Thymus (tissue), 11 donors: ENCODE results near the gene PCK2. TPM values are rescaled to one million over a fixed set of nuclear protein-coding genes. Genes with fewer than 3 reads are reported as not detected.

Source experiments
- DNase-seq, 9 donors: peaks; one replicate each; pipeline ENCODE4 v3.0.0-alpha.2; 2013; ENCODE audit warnings: low spot score in 9 of 9, low read depth in 6 of 9, missing footprints in 1 of 9
- H3K27ac ChIP-seq, 2 donors: one replicate each; pipeline ENCODE4 v1.5.1; 2013; ENCODE audit warnings: control low read depth in 1 of 2, low read depth in 1 of 2, low read length in 1 of 2, mild to moderate bottlenecking in 1 of 2, moderate library complexity in 1 of 2
- H3K27me3 ChIP-seq, 2 donors: one replicate each; pipeline ENCODE4 v1.5.1; 2013; ENCODE audit warnings: low read length in 1 of 2; ENCODE audit not compliant: control insufficient read depth in 2 of 2, insufficient read depth in 1 of 2
- H3K36me3 ChIP-seq, 2 donors: one replicate each; pipeline ENCODE4 v1.5.1; 2013; ENCODE audit warnings: low read length in 1 of 2, mild to moderate bottlenecking in 1 of 2, moderate library complexity in 1 of 2; ENCODE audit not compliant: control insufficient read depth in 2 of 2, insufficient read depth in 2 of 2
- H3K4me1 ChIP-seq, 2 donors: one replicate each; pipeline ENCODE4 v1.5.1; 2013; ENCODE audit warnings: low read length in 2 of 2; ENCODE audit not compliant: control insufficient read depth in 2 of 2, insufficient read depth in 2 of 2
- H3K4me3 ChIP-seq, 2 donors: one replicate each; pipeline ENCODE4 v1.5.1; 2013; ENCODE audit warnings: low read length in 2 of 2, control low read depth in 1 of 2, mild to moderate bottlenecking in 1 of 2
- H3K9me3 ChIP-seq, 2 donors: one replicate each; pipeline ENCODE4 v1.5.1; 2013; ENCODE audit warnings: low read length in 1 of 2, mild to moderate bottlenecking in 1 of 2; ENCODE audit not compliant: control insufficient read depth in 2 of 2, insufficient read depth in 1 of 2
- WGBS: extraction: QIAGEN DNeasy Blood & Tissue Kit; methylation state at CpG from one replicate; pipeline ENCODE4 v1.1.7; 2013; 5-methylcytosine and 5-hydroxymethylcytosine counted together
- polyA plus RNA-seq: library from polyadenylated mRNA; stranded (reverse); fragments of 200-250 nt; gene quantifications from one replicate; pipeline ENCODE4 v1.2.3, GENCODE V29; 2013
- total RNA-seq: library from RNA; stranded (reverse); fragments of 120-200 nt; gene quantifications from one replicate; pipeline ENCODE4 v1.2.4, GENCODE V29; 2013
- donor health status: healthy.

Gene PCK2
- total and polyA plus RNA-seq, 2 donors: 6.7 to 11.6 TPM

- H3K27me3 ChIP-seq: no peaks in the 10 kb centered on the region
- H3K9me3 ChIP-seq: no peaks in the 10 kb centered on the region
- no peak overlapping the region for H3K27ac ChIP-seq
- peaks cover 44 to 51% of the 10 kb centered on the region in 2 donors for H3K36me3 ChIP-seq
- H3K4me3 ChIP-seq: no peak overlapping the region
- peaks cover 27 to 35% of the 10 kb centered on the region in 2 donors for H3K4me1 ChIP-seq
- WGBS: 96% methylated on average over 6 of the region's 6 CpGs
- DNase-seq: no peak
Measured at GRCh38 chr14:24117179-24117578, 23.1 kb downstream of the PCK2 start.

- Histone ChIP-seq H3K27me3 (no peaks in the 10 kb centered on the region), H3K4me1 (peaks cover 24 to 47% of the 10 kb centered on the region in 2 donors), H3K27ac (no peak overlapping the region), H3K4me3 (no peak overlapping the region), H3K36me3 (peaks cover 65 to 71% of the 10 kb centered on the region in 2 donors), H3K9me3 (no peaks in the 10 kb centered on the region)
- DNase-seq: no peak
- 97% methylated on average over 6 of the region's 6 CpGs for WGBS
Measured at GRCh38 chr14:24119691-24120090, 25.6 kb downstream of the PCK2 start.

- no peak overlapping the region for H3K4me3 ChIP-seq
- DNase-seq: no peak
- whole genome bisulfite sequencing: 97% methylated on average over 8 of the region's 8 CpGs
Measured at GRCh38 chr14:24121210-24121609, 27.1 kb downstream of the PCK2 start.

GRCh38 chr14:24122416-24122815 is 28.3 kb downstream of the PCK2 start:
- peak overlapping the region in 1 of 2 donors; percentile 80 for H3K27ac ChIP-seq
- no peaks in the 10 kb centered on the region for H3K27me3 ChIP-seq
- 67% methylated on average over 4 of the region's 4 CpGs for WGBS
- H3K4me3 ChIP-seq: no peak overlapping the region
- peaks cover 61 to 63% of the 10 kb centered on the region in 2 donors for H3K36me3 ChIP-seq
- H3K4me1 ChIP-seq: peaks cover 6 to 31% of the 10 kb centered on the region in 2 donors
- no peaks in the 10 kb centered on the region for H3K9me3 ChIP-seq
- DNase-seq: peak in 1 of 9 donors; percentile 63

More at GRCh38 chr14:24121210-24121609, 27.1 kb downstream of the PCK2 start:
- Histone ChIP-seq H3K27me3 (no peaks in the 10 kb centered on the region), H3K27ac (no peak overlapping the region), H3K9me3 (no peaks in the 10 kb centered on the region), H3K36me3 (peaks cover 65 to 71% of the 10 kb centered on the region in 2 donors), H3K4me1 (peaks cover 16 to 38% of the 10 kb centered on the region in 2 donors)

GRCh38 chr14:24122898-24123297 is 28.8 kb downstream of the PCK2 start:
- H3K4me3 ChIP-seq: no peak overlapping the region
- H3K4me1 ChIP-seq: peaks cover 5 to 31% of the 10 kb centered on the region in 2 donors
- H3K9me3 ChIP-seq: no peaks in the 10 kb centered on the region
- 96% methylated on average over 8 of the region's 8 CpGs for WGBS
- peaks cover 58 to 59% of the 10 kb centered on the region in 2 donors for H3K36me3 ChIP-seq
- peak overlapping the region; percentile 54 to 80 for H3K27ac ChIP-seq
- H3K27me3 ChIP-seq: no peaks in the 10 kb centered on the region
- no peak for DNase-seq

GRCh38 chr14:24123424-24124417 is 29.6 kb downstream of the PCK2 start:
- H3K4me3 ChIP-seq: no peak overlapping the region
- peak overlapping the region in 1 of 2 donors; percentile 56 for H3K27ac ChIP-seq
- H3K9me3 ChIP-seq: no peaks in the 10 kb centered on the region
- peaks cover 50% of the 10 kb centered on the region in 2 donors for H3K36me3 ChIP-seq
- peaks cover 5 to 31% of the 10 kb centered on the region in 2 donors for H3K4me1 ChIP-seq
- WGBS: 95% methylated on average over 9 of the region's 9 CpGs
- no peaks in the 10 kb centered on the region for H3K27me3 ChIP-seq
- no peak for DNase-seq

GRCh38 chr14:24126939-24127338 is 32.8 kb downstream of the PCK2 start:
- no peak for DNase-seq
- H3K4me3 ChIP-seq: no peak overlapping the region
- H3K36me3 ChIP-seq: peaks cover 21% of the 10 kb centered on the region in 2 donors
- no peak overlapping the region for H3K27ac ChIP-seq
- H3K27me3 ChIP-seq: no peaks in the 10 kb centered on the region
- H3K4me1 ChIP-seq: peaks cover 6 to 35% of the 10 kb centered on the region in 2 donors
- no peaks in the 10 kb centered on the region for H3K9me3 ChIP-seq

GRCh38 chr14:24127673-24128072 is 33.6 kb downstream of the PCK2 start:
- Histone ChIP-seq H3K4me3 (no peak overlapping the region), H3K36me3 (peaks cover 16 to 17% of the 10 kb centered on the region in 2 donors), H3K4me1 (peaks cover 12 to 35% of the 10 kb centered on the region in 2 donors), H3K27ac (no peak overlapping the region), H3K27me3 (no peaks in the 10 kb centered on the region), H3K9me3 (no peaks in the 10 kb centered on the region)
- DNase-seq: no peak
- WGBS: 99% methylated on average over 2 of the region's 2 CpGs

GRCh38 chr14:24129410-24129998 is 35.4 kb downstream of the PCK2 start:
- DNase-seq: no peak
- Histone ChIP-seq H3K36me3 (no peaks in the 10 kb centered on the region), H3K4me1 (peaks cover 14 to 27% of the 10 kb centered on the region in 2 donors), H3K4me3 (no peak overlapping the region), H3K27me3 (no peaks in the 10 kb centered on the region), H3K27ac (no peak overlapping the region), H3K9me3 (no peaks in the 10 kb centered on the region)
- 97% methylated on average over 8 of the region's 8 CpGs for WGBS
